ENCODE data around the gene GAS7.

The GAS7 gene

GRCh38 chr17:9991351-9991750 lies 207.1 kb downstream of the GAS7 start:
- in situ Hi-C loops (cut with MboI; ENCODE audit: low pct_unique_long_range_greater_than_20kb, low sequenced_read_pairs, unreplicated experiment) = no loop called here
- TF ChIP-seq CTCF (IDR thresholded peaks at IDR 0.05; ENCODE audit: extremely low read depth, insufficient read depth, missing control alignments) = no peak
- DNase-seq (ENCODE audit: low spot score) = no peak

- in situ Hi-C loops (cut with MboI; ENCODE audit: low pct_unique_long_range_greater_than_20kb, low sequenced_read_pairs, unreplicated experiment) = no loop called here
- TF ChIP-seq CTCF (IDR thresholded peaks at IDR 0.05; ENCODE audit: extremely low read depth, insufficient read depth, missing control alignments) = peak; percentile 80
- peak; percentile 62 for DNase-seq (ENCODE audit: low spot score)
Observed at GRCh38 chr17:9987779-9988585, 210.4 kb downstream of the GAS7 start.

GRCh38 chr17:9986754-9987382 lies 211.5 kb downstream of the GAS7 start:
- no peak for DNase-seq (ENCODE audit: low spot score)
- in situ Hi-C loops (cut with MboI; ENCODE audit: low pct_unique_long_range_greater_than_20kb, low sequenced_read_pairs, unreplicated experiment) = no loop called here
- no peak for TF ChIP-seq CTCF (IDR thresholded peaks at IDR 0.05; ENCODE audit: extremely low read depth, insufficient read depth, missing control alignments)

- no peak for DNase-seq (ENCODE audit: low spot score)
- in situ Hi-C loops (cut with MboI; ENCODE audit: low pct_unique_long_range_greater_than_20kb, low sequenced_read_pairs, unreplicated experiment) = no loop called here
- TF ChIP-seq CTCF (IDR thresholded peaks at IDR 0.05; ENCODE audit: extremely low read depth, insufficient read depth, missing control alignments) = no peak
Observed at GRCh38 chr17:9985646-9986045, 212.8 kb downstream of the GAS7 start.

- TF ChIP-seq CTCF (IDR thresholded peaks at IDR 0.05; ENCODE audit: extremely low read depth, insufficient read depth, missing control alignments) = no peak
- in situ Hi-C loops (cut with MboI; ENCODE audit: low pct_unique_long_range_greater_than_20kb, low sequenced_read_pairs, unreplicated experiment) = no loop called here
- no peak for DNase-seq (ENCODE audit: low spot score)
Observed at GRCh38 chr17:9984768-9985167, 213.6 kb downstream of the GAS7 start.

GRCh38 chr17:9982159-9982558 lies 216.2 kb downstream of the GAS7 start:
- TF ChIP-seq CTCF (IDR thresholded peaks at IDR 0.05; ENCODE audit: extremely low read depth, insufficient read depth, missing control alignments) = peak; percentile 35
- DNase-seq (ENCODE audit: low spot score) = no peak
- in situ Hi-C loops (cut with MboI; ENCODE audit: low pct_unique_long_range_greater_than_20kb, low sequenced_read_pairs, unreplicated experiment) = no loop called here

Measured in GM13977 (cell line).